ENCODE measurements around the gene ZNF668. TPM values are rescaled to one million over a fixed set of nuclear protein-coding genes. Genes with fewer than 3 reads are reported as not detected.

The ZNF668 gene
- total RNA-seq, 1 experiment from 2014 or later, result 21.5 TPM

- no peaks in the 10 kb centered on the region for H3K36me3 ChIP-seq (ENCODE audit: control insufficient read depth, insufficient read depth, low read length)
- BruUV-seq (replicated peaks), result no TSS peak
- in situ Hi-C loops (cut with HindIII; ENCODE audit: low pct_unique_long_range_greater_than_20kb, low sequenced_read_pairs) (no loop called here), intact Hi-C loops (cut with micrococcal nuclease; ENCODE audit: unreplicated experiment) (no loop called here)
- no peak overlapping the region for H3K27ac ChIP-seq (ENCODE audit: low read length)
- H3K27me3 ChIP-seq (ENCODE audit: control insufficient read depth, insufficient read depth, low read length), result no peaks in the 10 kb centered on the region
- TF ChIP-seq SIN3A (IDR thresholded peaks at IDR 0.05; ENCODE audit: borderline replicate concordance, insufficient read depth, low read depth, low read length) (no peak), TCF7L2 (IDR thresholded peaks at IDR 0.05; ENCODE audit: low read depth, low read length) (no peak), POLR2AphosphoS5 (IDR thresholded peaks at IDR 0.05; ENCODE audit: low read depth, low read length) (no peak)
- TF ChIP-seq, protein P1, sequence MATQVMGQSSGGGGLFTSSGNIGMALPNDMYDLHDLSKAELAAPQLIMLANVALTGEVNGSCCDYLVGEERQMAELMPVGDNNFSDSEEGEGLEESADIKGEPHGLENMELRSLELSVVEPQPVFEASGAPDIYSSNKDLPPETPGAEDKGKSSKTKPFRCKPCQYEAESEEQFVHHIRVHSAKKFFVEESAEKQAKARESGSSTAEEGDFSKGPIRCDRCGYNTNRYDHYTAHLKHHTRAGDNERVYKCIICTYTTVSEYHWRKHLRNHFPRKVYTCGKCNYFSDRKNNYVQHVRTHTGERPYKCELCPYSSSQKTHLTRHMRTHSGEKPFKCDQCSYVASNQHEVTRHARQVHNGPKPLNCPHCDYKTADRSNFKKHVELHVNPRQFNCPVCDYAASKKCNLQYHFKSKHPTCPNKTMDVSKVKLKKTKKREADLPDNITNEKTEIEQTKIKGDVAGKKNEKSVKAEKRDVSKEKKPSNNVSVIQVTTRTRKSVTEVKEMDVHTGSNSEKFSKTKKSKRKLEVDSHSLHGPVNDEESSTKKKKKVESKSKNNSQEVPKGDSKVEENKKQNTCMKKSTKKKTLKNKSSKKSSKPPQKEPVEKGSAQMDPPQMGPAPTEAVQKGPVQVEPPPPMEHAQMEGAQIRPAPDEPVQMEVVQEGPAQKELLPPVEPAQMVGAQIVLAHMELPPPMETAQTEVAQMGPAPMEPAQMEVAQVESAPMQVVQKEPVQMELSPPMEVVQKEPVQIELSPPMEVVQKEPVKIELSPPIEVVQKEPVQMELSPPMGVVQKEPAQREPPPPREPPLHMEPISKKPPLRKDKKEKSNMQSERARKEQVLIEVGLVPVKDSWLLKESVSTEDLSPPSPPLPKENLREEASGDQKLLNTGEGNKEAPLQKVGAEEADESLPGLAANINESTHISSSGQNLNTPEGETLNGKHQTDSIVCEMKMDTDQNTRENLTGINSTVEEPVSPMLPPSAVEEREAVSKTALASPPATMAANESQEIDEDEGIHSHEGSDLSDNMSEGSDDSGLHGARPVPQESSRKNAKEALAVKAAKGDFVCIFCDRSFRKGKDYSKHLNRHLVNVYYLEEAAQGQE (IDR thresholded peaks at IDR 0.05; ENCODE audit: insufficient read depth in 1 of 2, low read depth in 2 of 2, low read length in 1 of 2), result no peak
- TF ChIP-seq, protein P2, sequence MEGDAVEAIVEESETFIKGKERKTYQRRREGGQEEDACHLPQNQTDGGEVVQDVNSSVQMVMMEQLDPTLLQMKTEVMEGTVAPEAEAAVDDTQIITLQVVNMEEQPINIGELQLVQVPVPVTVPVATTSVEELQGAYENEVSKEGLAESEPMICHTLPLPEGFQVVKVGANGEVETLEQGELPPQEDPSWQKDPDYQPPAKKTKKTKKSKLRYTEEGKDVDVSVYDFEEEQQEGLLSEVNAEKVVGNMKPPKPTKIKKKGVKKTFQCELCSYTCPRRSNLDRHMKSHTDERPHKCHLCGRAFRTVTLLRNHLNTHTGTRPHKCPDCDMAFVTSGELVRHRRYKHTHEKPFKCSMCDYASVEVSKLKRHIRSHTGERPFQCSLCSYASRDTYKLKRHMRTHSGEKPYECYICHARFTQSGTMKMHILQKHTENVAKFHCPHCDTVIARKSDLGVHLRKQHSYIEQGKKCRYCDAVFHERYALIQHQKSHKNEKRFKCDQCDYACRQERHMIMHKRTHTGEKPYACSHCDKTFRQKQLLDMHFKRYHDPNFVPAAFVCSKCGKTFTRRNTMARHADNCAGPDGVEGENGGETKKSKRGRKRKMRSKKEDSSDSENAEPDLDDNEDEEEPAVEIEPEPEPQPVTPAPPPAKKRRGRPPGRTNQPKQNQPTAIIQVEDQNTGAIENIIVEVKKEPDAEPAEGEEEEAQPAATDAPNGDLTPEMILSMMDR (IDR thresholded peaks at IDR 0.05), result no peak
- H3K4me1 ChIP-seq (ENCODE audit: control insufficient read depth, insufficient read depth, low read length), result no peaks in the 10 kb centered on the region
- ChIA-PET CTCF (no interaction called here), POLR2A (no interaction called here)
- H3K9me3 ChIP-seq (ENCODE audit: control insufficient read depth, insufficient read depth, low read depth, low read length), result no peaks in the 10 kb centered on the region
- no peak overlapping the region for H3K4me3 ChIP-seq (ENCODE audit: low read depth in 2 of 2, low read length in 2 of 2)
- no peak for ATAC-seq
- no peak for DNase-seq (ENCODE audit: low read depth, low spot score)
Measured at GRCh38 chr16:31043898-31044481, 30.1 kb downstream of the ZNF668 start.

DNA sequence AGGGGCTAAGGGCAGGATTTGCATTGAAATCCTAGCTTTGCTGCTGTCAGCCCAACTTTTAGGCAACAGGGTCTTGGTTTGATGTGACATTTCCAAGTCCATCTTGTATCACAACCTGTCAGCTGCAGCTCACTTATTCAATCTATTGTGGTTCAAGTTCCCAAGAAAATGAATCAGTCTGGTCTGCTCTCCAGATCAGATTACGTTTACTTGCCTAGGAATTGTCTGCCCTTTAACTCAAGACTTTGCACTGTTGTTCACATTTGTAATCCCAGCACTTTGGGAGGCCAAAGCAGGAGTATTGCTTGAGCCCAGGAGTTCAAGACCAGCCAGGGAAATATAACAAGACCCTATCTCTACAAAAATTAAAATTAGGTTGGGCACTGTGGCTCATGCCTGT is 30.7 kb downstream of the ZNF668 start:
- POLR2A ChIA-PET, result no interaction called here
- in situ Hi-C loops (cut with HindIII; ENCODE audit: low pct_unique_long_range_greater_than_20kb, low sequenced_read_pairs) (no loop called here), intact Hi-C loops (cut with micrococcal nuclease; ENCODE audit: unreplicated experiment) (no loop called here)
- Histone ChIP-seq H3K27me3 (ENCODE audit: control insufficient read depth, insufficient read depth, low read length) (no peaks in the 10 kb centered on the region), H3K36me3 (ENCODE audit: control insufficient read depth, insufficient read depth, low read length) (no peaks in the 10 kb centered on the region), H3K9me3 (ENCODE audit: control insufficient read depth, insufficient read depth, low read depth, low read length) (no peaks in the 10 kb centered on the region), H3K4me3 (ENCODE audit: low read depth in 2 of 2, low read length in 2 of 2) (no peak overlapping the region), H3K4me1 (ENCODE audit: control insufficient read depth, insufficient read depth, low read length) (no peaks in the 10 kb centered on the region), H3K27ac (ENCODE audit: low read length) (no peak overlapping the region)
- no TSS peak for BruUV-seq (replicated peaks)
- TF ChIP-seq, protein P1 (IDR thresholded peaks at IDR 0.05; ENCODE audit: insufficient read depth in 1 of 2, low read depth in 2 of 2, low read length in 1 of 2), result no peak
- TF ChIP-seq, protein P2 (IDR thresholded peaks at IDR 0.05), result no peak
- TF ChIP-seq SIN3A (IDR thresholded peaks at IDR 0.05; ENCODE audit: borderline replicate concordance, insufficient read depth, low read depth, low read length) (no peak), TCF7L2 (IDR thresholded peaks at IDR 0.05; ENCODE audit: low read depth, low read length) (no peak), POLR2AphosphoS5 (IDR thresholded peaks at IDR 0.05; ENCODE audit: low read depth, low read length) (no peak)
- no peak for ATAC-seq
- CTCF ChIA-PET, result no interaction called here
- DNase-seq (ENCODE audit: low read depth, low spot score), result no peak

Data from Panc1 (cell line).